LoVo (cell line): Measurements from ENCODE around the gene ADAMTS9.
"Not testable (repeated sequence)": the region's sequence is repeated elsewhere in the genome, so short reads cannot be mapped to it uniquely, and the experiment has no call there.

ENCODE experiments used
- DNase-seq: peaks from one replicate; pipeline ENCODE4 v3.0.0-alpha.2; 2016; ENCODE audit warnings: low spot score

ADAMTS9 gene

GRCh38 chr3:64574194-64574593 lies 113.6 kb downstream of the ADAMTS9 start:
- no peak for DNase-seq

GRCh38 chr3:64571982-64572381 lies 115.8 kb downstream of the ADAMTS9 start:
- no peak for DNase-seq

- DNase-seq, result no peak
These were observed 118.8 kb downstream of the ADAMTS9 start for GRCh38 chr3:64568895-64569517.

- no peak for DNase-seq
These were observed 120.9 kb downstream of the ADAMTS9 start for GRCh38 chr3:64566859-64567258.

GRCh38 chr3:64563751-64564150 lies 124.0 kb downstream of the ADAMTS9 start:
- no peak for DNase-seq

- no peak for DNase-seq
These were observed 125.9 kb downstream of the ADAMTS9 start for GRCh38 chr3:64561868-64562267.

- no peak for DNase-seq
These were observed 126.4 kb downstream of the ADAMTS9 start for GRCh38 chr3:64561325-64561843.

- no peak for DNase-seq
These were observed 127.0 kb downstream of the ADAMTS9 start for GRCh38 chr3:64560791-64561190.

GRCh38 chr3:64559588-64559987 lies 128.2 kb downstream of the ADAMTS9 start:
- no peak for DNase-seq

- DNase-seq, result no peak
These were observed 131.8 kb downstream of the ADAMTS9 start for GRCh38 chr3:64556046-64556445.

- no peak for DNase-seq
These were observed 132.4 kb downstream of the ADAMTS9 start for GRCh38 chr3:64555351-64555750.

- no peak for DNase-seq
These were observed 133.5 kb downstream of the ADAMTS9 start for GRCh38 chr3:64554096-64554920.

- no peak for DNase-seq
These were observed 134.8 kb downstream of the ADAMTS9 start for GRCh38 chr3:64552966-64553365.

GRCh38 chr3:64552160-64552559 lies 135.6 kb downstream of the ADAMTS9 start:
- no peak for DNase-seq

- DNase-seq, result no peak
These were observed 136.1 kb downstream of the ADAMTS9 start for GRCh38 chr3:64551697-64552096.

- DNase-seq, result no peak
These were observed 137.1 kb downstream of the ADAMTS9 start for GRCh38 chr3:64550745-64551144.

- no peak for DNase-seq
These were observed 137.9 kb downstream of the ADAMTS9 start for GRCh38 chr3:64549869-64550268.

- no peak for DNase-seq
These were observed 139.5 kb downstream of the ADAMTS9 start for GRCh38 chr3:64548200-64548889.

GRCh38 chr3:64546856-64547255 lies 140.9 kb downstream of the ADAMTS9 start:
- DNase-seq, result no peak

GRCh38 chr3:64545239-64545638 lies 142.6 kb downstream of the ADAMTS9 start:
- not testable (repeated sequence) for DNase-seq

- no peak for DNase-seq
These were observed 146.0 kb downstream of the ADAMTS9 start for GRCh38 chr3:64541803-64542202.

- no peak for DNase-seq
These were observed 148.2 kb downstream of the ADAMTS9 start for GRCh38 chr3:64539451-64540196.
